ENCODE measurements around the gene ANKRD52.

Gene ANKRD52

GRCh38 chr12:56219840-56220239 is 38.3 kb downstream of the ANKRD52 start:
- no peak for ATAC-seq
- TF ChIP-seq CSRNP3 (CRISPR knock-in tag; IDR thresholded peaks at IDR 0.05), result no peak
- TF ChIP-seq ARNTL (CRISPR knock-in tag; IDR thresholded peaks at IDR 0.05; ENCODE audit: borderline replicate concordance, low read depth), result no peak
- no peak for TF ChIP-seq ISL1 (CRISPR knock-in tag; IDR thresholded peaks at IDR 0.05)
- TF ChIP-seq ZC3H10 (CRISPR knock-in tag; IDR thresholded peaks at IDR 0.05), result no peak
- TF ChIP-seq SNAI2 (CRISPR knock-in tag; IDR thresholded peaks at IDR 0.05), result no peak

GRCh38 chr12:56216461-56216860 is 41.7 kb downstream of the ANKRD52 start:
- ATAC-seq, result no peak
- TF ChIP-seq RARB (CRISPR knock-in tag; IDR thresholded peaks at IDR 0.05), result no peak
- no peak for TF ChIP-seq ZNF565 (CRISPR knock-in tag; conservative IDR thresholded peaks at IDR 0.05; ENCODE audit: low read depth)
- no peak for TF ChIP-seq ZFP30 (CRISPR knock-in tag; IDR thresholded peaks at IDR 0.05)
- TF ChIP-seq ZNF70 (CRISPR knock-in tag; IDR thresholded peaks at IDR 0.05), result no peak
- no peak for TF ChIP-seq ARNTL (CRISPR knock-in tag; IDR thresholded peaks at IDR 0.05; ENCODE audit: borderline replicate concordance, low read depth)
- TF ChIP-seq BACH2 (CRISPR knock-in tag; IDR thresholded peaks at IDR 0.05; ENCODE audit: borderline replicate concordance), result no peak
- TF ChIP-seq TSHZ2 (CRISPR knock-in tag; IDR thresholded peaks at IDR 0.05), result no peak
- TF ChIP-seq SNAI2 (CRISPR knock-in tag; IDR thresholded peaks at IDR 0.05), result no peak
- TF ChIP-seq TCF4 (CRISPR knock-in tag; IDR thresholded peaks at IDR 0.05; ENCODE audit: borderline replicate concordance), result no peak
- TF ChIP-seq ZC3H10 (CRISPR knock-in tag; IDR thresholded peaks at IDR 0.05), result no peak
- no peak for TF ChIP-seq ZFP3 (CRISPR knock-in tag; IDR thresholded peaks at IDR 0.05)
- TF ChIP-seq ZNF8 (CRISPR knock-in tag; IDR thresholded peaks at IDR 0.05), result no peak
- TF ChIP-seq TOX (CRISPR knock-in tag; IDR thresholded peaks at IDR 0.05; ENCODE audit: borderline replicate concordance), result no peak
- no peak for TF ChIP-seq PATZ1 (CRISPR knock-in tag; IDR thresholded peaks at IDR 0.05; ENCODE audit: borderline replicate concordance)
- TF ChIP-seq PPARA (CRISPR knock-in tag; IDR thresholded peaks at IDR 0.05; ENCODE audit: borderline replicate concordance), result no peak
- TF ChIP-seq ISL1 (CRISPR knock-in tag; IDR thresholded peaks at IDR 0.05), result no peak

- ATAC-seq, result no peak
- TF ChIP-seq CSRNP3 (CRISPR knock-in tag; IDR thresholded peaks at IDR 0.05) (no peak), TSHZ2 (CRISPR knock-in tag; IDR thresholded peaks at IDR 0.05) (no peak), GLIS3 (CRISPR knock-in tag; IDR thresholded peaks at IDR 0.05) (no peak), ZFP30 (CRISPR knock-in tag; IDR thresholded peaks at IDR 0.05) (no peak), ZNF565 (CRISPR knock-in tag; conservative IDR thresholded peaks at IDR 0.05; ENCODE audit: low read depth) (no peak), ZNF70 (CRISPR knock-in tag; IDR thresholded peaks at IDR 0.05) (no peak), ISL1 (CRISPR knock-in tag; IDR thresholded peaks at IDR 0.05) (no peak), ZC3H10 (CRISPR knock-in tag; IDR thresholded peaks at IDR 0.05) (no peak), OSR1 (CRISPR knock-in tag; IDR thresholded peaks at IDR 0.05) (no peak), TOX (CRISPR knock-in tag; IDR thresholded peaks at IDR 0.05; ENCODE audit: borderline replicate concordance) (no peak), SNAI2 (CRISPR knock-in tag; IDR thresholded peaks at IDR 0.05) (no peak), PATZ1 (CRISPR knock-in tag; IDR thresholded peaks at IDR 0.05; ENCODE audit: borderline replicate concordance) (no peak), ESRRG (CRISPR knock-in tag; IDR thresholded peaks at IDR 0.05) (no peak), TCF4 (CRISPR knock-in tag; IDR thresholded peaks at IDR 0.05; ENCODE audit: borderline replicate concordance) (no peak), POU6F1 (CRISPR knock-in tag; IDR thresholded peaks at IDR 0.05; ENCODE audit: borderline replicate concordance, low read depth) (no peak), ZFP3 (CRISPR knock-in tag; IDR thresholded peaks at IDR 0.05) (no peak)
Measured at GRCh38 chr12:56213878-56214277, 44.3 kb downstream of the ANKRD52 start.

All from SK-N-SH treated with all-trans-retinoic acid at 6 μM for 48 hours (cell line).